Body of pancreas (tissue), 4 donors: ENCODE results near the gene CDK4.

Experiments used
- POLR2A ChIP-seq, 3 donors: fragments of 450-650 bp; IDR thresholded peaks; one replicate each; pipeline ENCODE4 v1.6.1; 2016; ENCODE audit warnings: antibody characterized with exemption in 3 of 3, mild to moderate bottlenecking in 2 of 3
- TF ChIP-seq, protein P1 (sequence below), 7 experiments: fragments of 450-650 bp in 4 of 7; fragments of 200-600 bp in 3 of 7; sonication (generic) in 3 of 7; IDR thresholded peaks; one replicate each; pipeline ENCODE4 v1.5.1; 2016 to 2019; ENCODE audit warnings: antibody characterized with exemption in 7 of 7

- no peak for TF ChIP-seq POLR2A (IDR thresholded peaks at IDR 0.05)
- TF ChIP-seq, protein P1, sequence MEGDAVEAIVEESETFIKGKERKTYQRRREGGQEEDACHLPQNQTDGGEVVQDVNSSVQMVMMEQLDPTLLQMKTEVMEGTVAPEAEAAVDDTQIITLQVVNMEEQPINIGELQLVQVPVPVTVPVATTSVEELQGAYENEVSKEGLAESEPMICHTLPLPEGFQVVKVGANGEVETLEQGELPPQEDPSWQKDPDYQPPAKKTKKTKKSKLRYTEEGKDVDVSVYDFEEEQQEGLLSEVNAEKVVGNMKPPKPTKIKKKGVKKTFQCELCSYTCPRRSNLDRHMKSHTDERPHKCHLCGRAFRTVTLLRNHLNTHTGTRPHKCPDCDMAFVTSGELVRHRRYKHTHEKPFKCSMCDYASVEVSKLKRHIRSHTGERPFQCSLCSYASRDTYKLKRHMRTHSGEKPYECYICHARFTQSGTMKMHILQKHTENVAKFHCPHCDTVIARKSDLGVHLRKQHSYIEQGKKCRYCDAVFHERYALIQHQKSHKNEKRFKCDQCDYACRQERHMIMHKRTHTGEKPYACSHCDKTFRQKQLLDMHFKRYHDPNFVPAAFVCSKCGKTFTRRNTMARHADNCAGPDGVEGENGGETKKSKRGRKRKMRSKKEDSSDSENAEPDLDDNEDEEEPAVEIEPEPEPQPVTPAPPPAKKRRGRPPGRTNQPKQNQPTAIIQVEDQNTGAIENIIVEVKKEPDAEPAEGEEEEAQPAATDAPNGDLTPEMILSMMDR (IDR thresholded peaks at IDR 0.05): no peak
Measured at GRCh38 chr12:57729321-57729844, 22.7 kb downstream of the CDK4 start.
